ENCODE data around the gene KRTAP10-8.
"Not testable (repeated sequence)": the region's sequence is repeated elsewhere in the genome, so short reads cannot be mapped to it uniquely, and the experiment has no call there.

The KRTAP10-8 gene

DNA sequence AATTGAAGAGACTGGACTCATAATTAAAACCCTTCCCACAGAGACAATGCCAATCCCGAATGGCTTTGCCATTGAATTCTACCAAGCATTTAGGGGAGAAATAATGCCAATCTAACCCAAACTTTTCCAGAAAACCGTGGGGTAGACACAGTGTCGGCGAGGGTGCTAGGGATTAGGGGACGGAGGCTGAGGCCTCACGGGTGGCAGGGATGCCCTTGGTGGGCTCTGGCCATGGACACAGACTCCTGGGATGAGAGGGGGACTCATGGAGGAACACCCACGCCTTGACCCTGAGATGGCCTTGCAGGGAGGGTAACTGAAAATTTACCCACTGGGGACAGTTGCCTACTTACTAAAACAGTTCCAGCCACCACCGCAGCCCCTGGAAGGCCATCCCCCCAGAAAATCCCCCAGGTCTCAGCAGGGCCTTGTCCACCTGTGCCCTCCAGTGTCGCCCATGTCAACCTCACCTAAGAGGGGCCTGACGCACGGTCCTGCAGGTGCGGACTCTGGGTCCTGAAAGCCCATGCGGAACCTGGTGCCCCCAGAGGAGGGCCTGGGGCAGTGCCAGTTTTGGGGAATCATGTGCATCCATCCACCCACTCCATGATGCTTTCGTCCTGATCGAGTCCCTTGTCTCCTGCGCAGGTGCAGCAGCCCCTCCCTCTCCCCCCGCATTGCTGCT, 33.4 kb upstream of the KRTAP10-8 start:
- peaks cover 7% of the 10 kb centered on the region for H3K27me3 ChIP-seq
- DNase-seq = no peak
- H3K36me3 ChIP-seq = no peaks in the 10 kb centered on the region
- H3K4me1 ChIP-seq = no peaks in the 10 kb centered on the region
- no peak overlapping the region for H3K4me3 ChIP-seq (ENCODE audit: low read depth, low read length)
- TF ChIP-seq, protein P1, sequence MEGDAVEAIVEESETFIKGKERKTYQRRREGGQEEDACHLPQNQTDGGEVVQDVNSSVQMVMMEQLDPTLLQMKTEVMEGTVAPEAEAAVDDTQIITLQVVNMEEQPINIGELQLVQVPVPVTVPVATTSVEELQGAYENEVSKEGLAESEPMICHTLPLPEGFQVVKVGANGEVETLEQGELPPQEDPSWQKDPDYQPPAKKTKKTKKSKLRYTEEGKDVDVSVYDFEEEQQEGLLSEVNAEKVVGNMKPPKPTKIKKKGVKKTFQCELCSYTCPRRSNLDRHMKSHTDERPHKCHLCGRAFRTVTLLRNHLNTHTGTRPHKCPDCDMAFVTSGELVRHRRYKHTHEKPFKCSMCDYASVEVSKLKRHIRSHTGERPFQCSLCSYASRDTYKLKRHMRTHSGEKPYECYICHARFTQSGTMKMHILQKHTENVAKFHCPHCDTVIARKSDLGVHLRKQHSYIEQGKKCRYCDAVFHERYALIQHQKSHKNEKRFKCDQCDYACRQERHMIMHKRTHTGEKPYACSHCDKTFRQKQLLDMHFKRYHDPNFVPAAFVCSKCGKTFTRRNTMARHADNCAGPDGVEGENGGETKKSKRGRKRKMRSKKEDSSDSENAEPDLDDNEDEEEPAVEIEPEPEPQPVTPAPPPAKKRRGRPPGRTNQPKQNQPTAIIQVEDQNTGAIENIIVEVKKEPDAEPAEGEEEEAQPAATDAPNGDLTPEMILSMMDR (IDR thresholded peaks at IDR 0.05; ENCODE audit: low read depth, low read length) = no peak
- no peaks in the 10 kb centered on the region for H3K9me3 ChIP-seq

DNA sequence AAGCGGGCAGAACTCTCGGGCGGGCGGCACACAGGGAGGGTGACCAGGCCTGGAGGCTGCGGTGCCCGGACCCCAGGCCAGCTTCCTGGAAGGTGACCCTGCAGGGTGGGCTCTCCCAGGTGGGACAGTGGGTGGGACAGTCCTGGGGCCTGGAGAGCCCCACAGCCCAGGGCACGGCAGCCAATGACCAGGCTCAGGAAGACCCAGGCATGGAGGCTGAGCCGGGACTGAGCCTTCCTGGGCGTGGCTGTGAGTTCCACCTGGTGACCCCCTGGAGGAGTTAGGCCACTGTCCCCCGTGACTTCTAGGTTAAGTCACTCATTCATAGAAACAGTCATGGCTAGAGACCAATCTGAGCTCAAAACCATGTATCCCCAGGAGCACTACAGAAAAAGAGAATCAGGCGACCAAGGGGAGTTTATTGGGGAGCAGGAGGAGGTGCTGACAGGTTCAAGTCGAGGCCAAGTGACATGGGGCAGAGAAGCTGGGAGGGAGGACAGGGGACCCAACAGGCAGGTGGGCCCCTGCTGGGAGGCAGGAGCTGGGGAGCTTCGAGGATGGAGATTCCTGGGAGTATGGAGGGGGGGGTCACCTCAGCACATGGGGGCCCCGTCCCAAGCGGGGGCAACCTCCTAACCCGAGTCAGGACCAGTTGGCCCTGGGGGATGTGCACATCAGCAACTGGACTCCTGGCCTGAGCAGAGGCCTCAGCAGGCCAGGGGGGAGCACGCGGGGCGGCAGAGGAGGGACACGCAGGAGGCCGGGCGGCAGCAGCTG, 32.6 kb upstream of the KRTAP10-8 start:
- no peak for DNase-seq
- no peaks in the 10 kb centered on the region for H3K9me3 ChIP-seq
- H3K36me3 ChIP-seq = no peaks in the 10 kb centered on the region
- no peak overlapping the region for H3K4me3 ChIP-seq (ENCODE audit: low read depth, low read length)
- H3K4me1 ChIP-seq = no peaks in the 10 kb centered on the region
- peaks cover 7% of the 10 kb centered on the region; the same call in 1 of the 2 replicates for H3K27me3 ChIP-seq
- TF ChIP-seq, protein P1 (IDR thresholded peaks at IDR 0.05; ENCODE audit: low read depth, low read length) = no peak

DNA sequence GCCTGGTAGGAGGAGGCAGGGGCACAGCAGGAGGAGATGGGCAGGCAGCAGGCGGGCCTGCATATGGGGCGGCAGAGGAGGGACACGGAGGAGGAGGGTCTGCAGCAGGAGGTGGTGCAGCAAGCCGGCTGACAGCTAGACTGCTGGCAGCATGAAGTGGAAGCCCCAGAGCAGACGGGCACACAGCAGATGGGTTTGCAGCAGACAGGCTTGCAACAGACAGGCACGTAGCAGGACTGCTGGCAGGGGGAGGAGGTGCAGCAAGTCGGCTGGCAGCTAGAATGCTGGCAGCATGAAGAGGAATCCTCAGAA, 32.1 kb upstream of the KRTAP10-8 start:
- TF ChIP-seq, protein P1 (IDR thresholded peaks at IDR 0.05; ENCODE audit: low read depth, low read length) = no peak
- peaks cover 7% of the 10 kb centered on the region; the same call in 1 of the 2 replicates for H3K27me3 ChIP-seq
- no peaks in the 10 kb centered on the region for H3K9me3 ChIP-seq
- H3K4me1 ChIP-seq = no peaks in the 10 kb centered on the region
- no peak for DNase-seq
- H3K4me3 ChIP-seq (ENCODE audit: low read depth, low read length) = no peak overlapping the region
- no peaks in the 10 kb centered on the region for H3K36me3 ChIP-seq

DNA sequence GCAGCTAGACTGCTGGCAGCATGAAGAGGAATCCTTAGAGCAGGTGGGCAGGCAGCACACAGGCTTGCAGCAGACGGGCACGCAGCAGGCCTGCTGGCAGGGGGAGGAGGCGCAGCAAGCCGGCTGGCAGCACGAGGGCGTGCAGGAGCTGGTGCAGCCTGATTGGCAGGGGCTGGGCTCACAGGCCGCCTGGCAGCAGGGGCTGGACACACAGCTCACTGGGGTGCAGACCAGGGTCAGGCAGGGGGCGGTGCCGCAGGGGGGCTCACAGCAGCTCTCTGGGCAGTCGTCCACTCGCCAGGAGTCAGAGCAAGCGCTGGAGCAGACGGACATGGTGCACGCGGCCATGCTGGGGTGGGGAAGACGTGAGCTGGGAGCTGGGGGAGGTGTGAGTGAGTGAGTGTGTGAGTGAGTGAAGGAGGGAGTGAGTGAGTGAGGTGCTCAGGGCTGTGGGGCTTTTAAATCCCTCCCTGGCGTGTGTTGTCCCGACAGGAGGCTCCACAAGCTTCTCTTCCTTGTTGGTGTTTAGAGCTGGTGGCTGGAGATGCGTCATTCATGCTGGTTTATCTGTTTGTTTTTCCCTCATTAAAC, 31.6 kb upstream of the KRTAP10-8 start, which contains the start of gene KRTAP10-5:
TSS of gene KRTAP10-5 (minus strand) at position 374 of the 591 bp plus-strand sequence. CDS start at position 348, 26 bp downstream.
- not testable (repeated sequence) for H3K36me3 ChIP-seq; H3K4me3 ChIP-seq (ENCODE audit: low read depth, low read length); H3K9me3 ChIP-seq; DNase-seq; H3K27me3 ChIP-seq; H3K4me1 ChIP-seq

DNA sequence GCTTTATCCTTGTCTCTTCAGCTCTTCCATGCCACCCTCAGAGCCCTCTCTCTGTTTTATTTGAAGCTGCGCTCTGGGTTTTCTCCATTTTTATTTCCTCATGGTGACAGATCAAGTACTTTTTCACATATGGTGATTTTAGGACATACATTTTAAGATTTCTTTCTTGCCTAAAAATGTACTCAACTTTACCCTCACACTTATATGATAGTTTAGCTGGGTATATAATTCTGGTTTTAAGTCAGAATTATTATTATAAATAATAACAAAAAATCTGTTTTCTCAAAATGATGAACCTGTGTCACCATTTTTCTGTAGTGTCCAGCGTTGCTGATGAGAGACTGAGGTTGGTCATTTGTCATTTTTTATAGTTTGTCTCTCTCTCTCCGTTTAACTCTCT, 30.7 kb upstream of the KRTAP10-8 start:
- no peaks in the 10 kb centered on the region for H3K9me3 ChIP-seq
- H3K36me3 ChIP-seq = no peaks in the 10 kb centered on the region
- no peak overlapping the region for H3K4me3 ChIP-seq (ENCODE audit: low read depth, low read length)
- no peaks in the 10 kb centered on the region for H3K4me1 ChIP-seq
- peaks cover 4% of the 10 kb centered on the region; the same call in 1 of the 2 replicates for H3K27me3 ChIP-seq
- no peak for DNase-seq
- TF ChIP-seq, protein P1 (IDR thresholded peaks at IDR 0.05; ENCODE audit: low read depth, low read length) = no peak

DNA sequence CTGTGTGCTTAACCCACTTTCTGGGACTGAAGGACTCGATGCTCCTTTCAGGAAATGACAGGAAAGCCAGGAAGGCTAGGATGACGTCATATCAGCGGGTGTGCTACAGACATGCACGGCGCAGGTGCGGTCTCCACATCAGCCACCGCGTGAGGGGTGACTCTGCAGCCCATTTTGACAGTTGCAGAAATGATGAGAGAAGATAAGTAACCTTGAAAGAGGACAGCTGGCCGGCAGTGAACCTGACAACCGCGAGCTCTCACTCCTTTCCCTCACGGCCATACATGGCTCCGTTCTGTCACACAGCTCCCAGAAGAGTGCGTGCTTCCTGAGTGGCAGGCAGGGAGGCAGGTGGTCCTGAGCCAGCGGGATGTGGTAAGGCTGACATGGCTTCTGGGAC, 29.8 kb upstream of the KRTAP10-8 start:
- peaks cover 4% of the 10 kb centered on the region; the same call in 1 of the 2 replicates for H3K27me3 ChIP-seq
- H3K36me3 ChIP-seq = no peaks in the 10 kb centered on the region
- TF ChIP-seq, protein P1 (IDR thresholded peaks at IDR 0.05; ENCODE audit: low read depth, low read length) = no peak
- no peaks in the 10 kb centered on the region for H3K4me1 ChIP-seq
- H3K4me3 ChIP-seq (ENCODE audit: low read depth, low read length) = no peak overlapping the region
- DNase-seq = no peak
- no peaks in the 10 kb centered on the region for H3K9me3 ChIP-seq

Measured in BE2C (cell line).